Tibial artery (tissue), 4 donors: ENCODE measurements around the gene TLX2.
A peak's percentile ranks its signal among the peaks of the same experiment; 100 is the strongest.

Experiments used
- DNase-seq, 2 donors: peaks; one replicate each; pipeline ENCODE4 v3.0.0-alpha.2; 2019
- H3K27ac ChIP-seq, 2 donors: fragments of 200-600 bp; sonication (generic) in 1 of 2; 1 replicate in 1 of 2; 2 replicates in 1 of 2; pipeline ENCODE4 v1.5.1; 2018 to 2019; ENCODE audit warnings: mild to moderate bottlenecking in 1 of 2
- H3K27me3 ChIP-seq, 2 donors: fragments of 200-600 bp; sonication (generic) in 1 of 2; one replicate each; pipeline versions ENCODE4 v1.5.1 to v1.6.0; 2016 to 2019
- H3K36me3 ChIP-seq, 3 donors: fragments of 200-600 bp; sonication (generic) in 2 of 3; one replicate each; pipeline ENCODE4 v1.5.1; 2016 to 2019; ENCODE audit warnings: mild to moderate bottlenecking in 2 of 3
- H3K4me1 ChIP-seq, 4 donors: fragments of 200-600 bp; sonication (generic) in 2 of 4; 1 replicate in 3 of 4; 2 replicates in 1 of 4; pipeline ENCODE4 v1.5.1; 2016 to 2019
- H3K4me3 ChIP-seq, 2 donors: fragments of 200-600 bp; sonication (generic) in 1 of 2; 1 replicate in 1 of 2; 2 replicates in 1 of 2; pipeline ENCODE4 v1.5.1; 2018 to 2019; ENCODE audit warnings: mild to moderate bottlenecking in 2 of 2
- H3K9me3 ChIP-seq, 3 donors: fragments of 200-600 bp; sonication (generic) in 1 of 3; one replicate each; pipeline ENCODE4 v1.5.1; 2016 to 2019
- CTCF ChIP-seq, 2 experiments: fragments of 200-600 bp in 1 of 2; fragments of 450-650 bp in 1 of 2; IDR thresholded peaks; one replicate each; pipeline ENCODE4 v1.5.1; 2017 to 2019; ENCODE audit warnings: antibody characterized with exemption in 2 of 2, mild to moderate bottlenecking in 1 of 2, moderate library complexity in 1 of 2
- intact Hi-C: fragments of 100-400 bp; cut with DNase I; formaldehyde crosslinking; loops from one replicate; pipeline ENCODE4 v1.15.0; 2023; ENCODE audit warnings: low total_unique reads

The TLX2 gene

DNA sequence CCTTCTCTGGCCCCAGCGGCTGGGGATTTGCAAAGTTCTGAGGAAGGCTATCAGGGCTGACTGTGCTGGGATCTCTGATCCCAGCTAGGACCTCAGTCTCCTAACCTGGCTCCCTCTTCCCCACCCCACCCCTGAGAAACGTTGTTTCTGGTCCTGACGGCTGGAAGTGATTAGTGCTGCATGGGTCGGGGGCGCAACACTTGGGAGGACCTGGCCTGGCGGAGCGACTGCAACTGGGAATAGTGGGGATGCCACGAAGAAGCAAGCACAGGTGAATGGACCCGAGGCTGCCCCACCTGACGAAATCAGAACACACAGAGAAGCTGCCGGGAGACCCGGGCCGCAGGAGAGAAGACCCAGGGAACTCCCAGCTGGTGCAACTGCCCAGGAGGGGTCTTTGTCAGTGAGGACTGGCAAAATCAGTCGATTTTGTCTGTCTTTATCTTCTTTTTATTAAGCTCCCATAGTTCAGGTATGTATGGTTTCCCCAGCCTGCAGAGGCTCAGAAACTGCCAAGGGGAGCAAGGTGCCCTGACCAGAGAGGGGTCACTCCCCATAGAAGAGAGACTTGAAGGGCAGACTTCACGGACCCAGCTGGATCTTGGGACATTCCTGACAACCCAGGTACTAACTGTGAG, 14.2 kb upstream of the TLX2 start:
- Histone ChIP-seq H3K27me3 (peaks cover 0 to 68% of the 10 kb centered on the region in 2 donors), H3K36me3 (peaks cover 0 to 8% (median 5%) of the 10 kb centered on the region in 3 donors), H3K4me3 (no peak overlapping the region), H3K27ac (no peak overlapping the region), H3K4me1 (peaks cover 0 to 43% (median 35%) of the 10 kb centered on the region in 4 donors), H3K9me3 (no peaks in the 10 kb centered on the region)
- no peak for TF ChIP-seq CTCF (IDR thresholded peaks at IDR 0.05)
- no peak for DNase-seq
- intact Hi-C loops: no loop called here

DNA sequence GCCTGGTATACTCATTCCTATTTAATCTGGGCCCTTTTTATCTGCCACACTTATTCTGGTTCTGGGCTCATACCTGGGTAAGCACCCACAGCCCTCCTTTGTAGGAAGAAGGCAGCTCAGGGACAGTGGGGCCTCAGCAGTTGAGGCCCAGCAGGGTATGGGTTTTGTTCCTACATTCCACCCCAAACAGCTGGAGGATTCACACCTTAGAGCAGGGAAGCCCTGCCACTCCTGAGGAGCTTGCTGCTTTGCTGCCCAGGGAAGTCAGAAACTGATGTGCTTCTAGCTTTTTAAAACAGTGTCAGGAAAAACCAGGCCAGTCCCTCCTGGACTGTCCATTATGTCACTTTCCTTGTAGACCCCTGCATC, 13.7 kb upstream of the TLX2 start:
- intact Hi-C loops: no loop called here
- Histone ChIP-seq H3K27me3 (peaks cover 0 to 68% of the 10 kb centered on the region in 2 donors), H3K4me3 (no peak overlapping the region), H3K9me3 (no peaks in the 10 kb centered on the region), H3K36me3 (peaks cover 5 to 14% (median 10%) of the 10 kb centered on the region in 3 donors), H3K27ac (no peak overlapping the region), H3K4me1 (peaks cover 0 to 47% (median 38%) of the 10 kb centered on the region in 4 donors)
- no peak for TF ChIP-seq CTCF (IDR thresholded peaks at IDR 0.05)
- DNase-seq: no peak

DNA sequence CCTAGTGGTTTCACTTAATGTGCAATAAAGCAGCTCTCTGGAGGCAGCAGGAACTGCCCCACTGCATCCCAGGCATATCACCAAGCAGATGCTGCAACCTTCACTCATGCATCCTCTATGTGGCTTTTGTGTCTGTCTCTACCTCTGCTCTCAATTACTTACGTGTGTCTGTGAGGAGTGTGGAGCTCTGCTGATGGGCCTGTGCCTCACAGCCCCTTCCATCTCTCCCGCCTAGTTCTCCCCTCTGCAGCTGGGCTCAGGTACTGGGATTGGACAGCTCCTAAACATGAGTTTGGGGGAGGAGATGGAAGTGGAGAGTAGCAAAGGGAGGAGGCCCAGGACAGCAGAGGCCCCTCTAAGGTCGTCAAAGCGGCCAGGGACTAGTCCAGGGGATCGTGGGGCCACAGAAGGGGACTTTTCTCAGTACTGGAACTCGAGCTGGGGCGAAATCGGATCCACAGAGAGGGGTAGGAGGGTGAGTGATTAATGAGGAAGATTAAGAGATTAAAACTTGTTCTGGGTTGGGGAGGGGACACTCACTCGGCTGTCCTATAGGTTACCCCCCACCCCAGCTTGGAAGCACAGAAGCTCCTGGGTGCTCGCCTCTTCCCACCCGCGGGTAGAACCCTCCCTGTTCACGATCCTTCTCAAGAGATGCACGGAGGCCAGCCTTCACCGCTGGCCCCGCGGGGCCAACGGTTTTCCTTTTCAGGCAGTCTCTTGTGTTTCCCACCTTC, 12.7 kb upstream of the TLX2 start:
- intact Hi-C loops: no loop called here
- Histone ChIP-seq H3K27ac (no peak overlapping the region), H3K4me3 (no peak overlapping the region), H3K9me3 (no peaks in the 10 kb centered on the region), H3K27me3 (peaks cover 0 to 68% of the 10 kb centered on the region in 2 donors), H3K36me3 (peaks cover 13 to 23% (median 13%) of the 10 kb centered on the region in 3 donors), H3K4me1 (peaks cover 0 to 56% (median 47%) of the 10 kb centered on the region in 4 donors)
- no peak for DNase-seq
- no peak for TF ChIP-seq CTCF (IDR thresholded peaks at IDR 0.05)

DNA sequence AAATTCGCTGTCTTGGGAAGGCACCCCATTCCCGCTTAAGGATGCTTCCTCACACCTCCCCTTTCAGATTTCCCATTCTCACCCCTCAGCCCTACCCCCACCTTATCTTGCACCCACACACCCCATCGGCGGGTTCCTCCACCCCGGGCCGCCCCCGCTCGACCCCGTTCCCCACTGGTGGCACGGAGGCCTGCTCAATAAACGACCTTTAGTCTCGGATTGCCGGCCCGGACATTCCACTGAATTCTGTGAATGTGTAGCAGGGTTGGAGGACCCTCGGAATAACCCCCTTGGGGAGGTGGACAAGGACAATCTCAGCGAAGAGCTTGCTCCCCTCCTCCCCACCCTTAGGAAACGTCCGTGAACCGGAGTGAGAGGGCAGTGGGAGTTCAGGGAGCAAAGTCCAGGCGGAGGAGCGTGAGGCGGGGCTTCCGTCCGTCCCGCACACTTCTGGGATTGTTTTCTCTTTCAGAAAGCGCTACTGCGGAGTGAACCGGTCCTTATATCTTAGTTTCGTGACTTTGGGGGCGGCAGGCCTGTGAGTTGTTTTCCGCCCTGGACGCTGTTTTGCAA, 12.0 kb upstream of the TLX2 start:
- peak overlapping the region; percentile 43 to 61 for H3K4me3 ChIP-seq
- no peaks in the 10 kb centered on the region for H3K9me3 ChIP-seq
- peaks cover 0 to 62% (median 53%) of the 10 kb centered on the region in 4 donors for H3K4me1 ChIP-seq
- DNase-seq: no peak
- TF ChIP-seq CTCF (IDR thresholded peaks at IDR 0.05): no peak
- H3K27me3 ChIP-seq: peaks cover 0 to 63% of the 10 kb centered on the region in 2 donors
- intact Hi-C loops: no loop called here
- no peak overlapping the region for H3K27ac ChIP-seq
- peaks cover 13 to 24% (median 13%) of the 10 kb centered on the region in 3 donors for H3K36me3 ChIP-seq

- peaks cover 13 to 24% (median 13%) of the 10 kb centered on the region in 3 donors for H3K36me3 ChIP-seq
- H3K4me1 ChIP-seq: peaks cover 0 to 58% (median 48%) of the 10 kb centered on the region in 4 donors
- TF ChIP-seq CTCF (IDR thresholded peaks at IDR 0.05): no peak
- intact Hi-C loops: no loop called here
- peak overlapping the region; percentile 27 to 43 for H3K27ac ChIP-seq
- peak overlapping the region; percentile 43 to 61 for H3K4me3 ChIP-seq
- no peaks in the 10 kb centered on the region for H3K9me3 ChIP-seq
- peaks cover 0 to 56% of the 10 kb centered on the region in 2 donors for H3K27me3 ChIP-seq
- peak; percentile 87 to 88 for DNase-seq
Observed at GRCh38 chr2:74502720-74503505, 11.3 kb upstream of the TLX2 start.
